Measurements from ENCODE around the gene GAPDHS. TPM values are rescaled to one million over a fixed set of nuclear protein-coding genes. Genes with fewer than 3 reads are reported as not detected.

Gene GAPDHS
- total and polyA plus RNA-seq, 2 donors (not counting 1 experiment from before 2014, with no cell fraction given), result not detected

DNA sequence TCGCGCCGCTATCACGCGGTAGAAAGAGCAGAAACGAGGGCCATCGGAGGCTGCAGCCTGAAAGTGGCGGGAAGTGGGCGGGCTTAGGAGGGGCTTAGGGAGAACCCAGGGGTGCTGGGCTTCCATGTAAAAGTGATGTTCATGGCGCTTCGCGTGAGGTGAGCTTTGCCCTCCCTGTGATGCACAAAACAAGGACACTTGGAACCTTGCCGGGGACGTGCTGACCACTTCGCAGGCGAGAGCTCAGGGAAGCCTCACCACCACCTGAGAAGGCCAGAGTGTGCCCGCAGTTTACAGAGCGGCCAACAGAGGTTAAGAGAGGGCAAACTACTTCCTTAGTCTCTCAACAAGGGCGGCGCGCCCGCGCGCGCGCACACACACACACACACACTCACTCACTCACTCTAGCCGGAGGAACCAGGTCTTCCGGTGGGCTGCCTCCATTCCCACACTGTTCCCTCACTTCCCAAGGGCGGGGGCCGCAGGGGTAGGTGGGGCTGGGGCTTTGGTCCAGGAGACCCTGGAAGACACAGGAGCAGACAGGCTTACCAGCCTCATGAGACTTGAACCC, 651 bp downstream of the GAPDHS start:
- no peak overlapping the region for H3K27ac ChIP-seq (ENCODE audit: low read length in 2 of 2)
- H3K4me3 ChIP-seq (ENCODE audit: control extremely low read depth in 1 of 5, extremely low read depth in 1 of 5, insufficient read depth in 1 of 5, low read depth in 2 of 5, low read length in 4 of 5), result peak overlapping the region in 3 of 5 experiments; percentile 20 to 35 (median 35)

More for the DNA sequence above, 651 bp downstream of the GAPDHS start:
- 7% methylated on average over 20 of the region's 30 CpGs for WGBS (ENCODE audit: insufficient coverage)
- DNase-seq, result peak; percentile 71
- Mint-ChIP-seq H3K27me3 (peaks cover 32% of the 10 kb centered on the region), H3K27ac (peak overlapping the region; percentile 41), H3K4me3 (peak overlapping the region; percentile 79), H3K9me3 (ENCODE audit: insufficient read depth) (no peaks in the 10 kb centered on the region), H3K4me1 (peaks cover 15% of the 10 kb centered on the region)
- H2AFZ ChIP-seq (ENCODE audit: insufficient read depth, low read depth, low read length, poor library complexity, severe bottlenecking), result peak overlapping the region; percentile 59
- H3K4me1 ChIP-seq (ENCODE audit: control insufficient read depth in 2 of 2, insufficient read depth in 2 of 2, low read length in 2 of 2), result peaks cover 10 to 14% of the 10 kb centered on the region in 2 donors
- peak overlapping the region; percentile 17 for H3K9ac ChIP-seq (ENCODE audit: low read length)
- no peaks in the 10 kb centered on the region for H3K79me2 ChIP-seq (ENCODE audit: control insufficient read depth, insufficient read depth, low read length)
- no peaks in the 10 kb centered on the region for H4K20me1 ChIP-seq (ENCODE audit: control insufficient read depth, insufficient read depth, low read length, poor library complexity, severe bottlenecking)
- peaks cover 0 to 20% (median 5%) of the 10 kb centered on the region in 4 experiments for H3K27me3 ChIP-seq (replicated peaks in 1 of 4; ENCODE audit: control extremely low read depth in 1 of 4, control insufficient read depth in 3 of 4, insufficient read depth in 4 of 4, low read length in 3 of 4)
- intact Hi-C loops (cut with micrococcal nuclease), result no loop called here
- peak; percentile 61 for ATAC-seq (ENCODE audit: low read depth)
- ChIA-PET CTCF (no interaction called here), POLR2A (no interaction called here)
- TF ChIP-seq CTCF (IDR thresholded peaks at IDR 0.05) (no peak), EZH2 (IDR thresholded peaks at IDR 0.05; ENCODE audit: borderline replicate concordance, insufficient read depth, low read depth, low read length, poor library complexity, severe bottlenecking) (no peak)
- peaks cover 0 to 2% (median 0%) of the 10 kb centered on the region in 3 donors for H3K9me3 ChIP-seq (ENCODE audit: control extremely low read depth in 1 of 3, control insufficient read depth in 2 of 3, insufficient read depth in 1 of 3, low read length in 2 of 3)
- peak overlapping the region; percentile 69 for H3K4me2 ChIP-seq (replicated peaks; ENCODE audit: low read depth, low read length, poor library complexity, severe bottlenecking)
- no peaks in the 10 kb centered on the region for H3K36me3 ChIP-seq (replicated peaks in 1 of 2; ENCODE audit: control extremely low read depth in 1 of 2, control insufficient read depth in 1 of 2, extremely low read depth in 1 of 2, insufficient read depth in 2 of 2, low read length in 1 of 2)

Measured in B cell (primary cell).